Measurements from ENCODE around the gene SPN.

- TF ChIP-seq CTCF (conservative IDR thresholded peaks at IDR 0.05; ENCODE audit: low read depth, low read length) (no peak), EZH2 (IDR thresholded peaks at IDR 0.05; ENCODE audit: borderline replicate concordance, low read depth, low read length, poor library complexity, severe bottlenecking) (no peak)
Measured at GRCh38 chr16:29675811-29676643, 13.0 kb downstream of the SPN start.

Data from A673 (cell line).